Panc1 (cell line): ENCODE results near the gene ACTL6B. TPM values are rescaled to one million over a fixed set of nuclear protein-coding genes. Genes with fewer than 3 reads are reported as not detected.
A peak's percentile ranks its signal among the peaks of the same experiment; 100 is the strongest.

Source experiments
- ATAC-seq: fragments of 200-7000 bp; cut with Tn5 transposase; 2 replicates; pipeline ENCODE4 v1.9.1; 2020; ENCODE audit warnings: mild to moderate bottlenecking, moderate library complexity
- BruUV-seq: library from RNA; stranded (reverse); fragments of 400-500 nt; replicated peaks from 2 replicates; lab custom pipeline; 2021; lab: Mats Ljungman, UMichigan
- CTCF ChIA-PET: fragments of 300-600 bp; sonication (Branson Sonifier 250); formaldehyde crosslinking; loops from one replicate; lab custom pipeline; 2022; ENCODE audit warnings: antibody characterized with exemption; lab: Charles Lee
- POLR2A ChIA-PET: fragments of 300-600 bp; sonication (Branson Sonifier 250); formaldehyde crosslinking; loops from one replicate; lab custom pipeline; 2022; ENCODE audit warnings: antibody characterized with exemption; lab: Charles Lee
- DNase-seq: peaks from one replicate; pipeline ENCODE4 v3.0.0-alpha.2; 2010; ENCODE audit warnings: low read depth, low spot score
- H3K27ac ChIP-seq: 2 replicates; pipeline ENCODE4 v1.5.1; 2011; ENCODE audit warnings: mild to moderate bottlenecking, low read length, inconsistent platforms
- H3K27me3 ChIP-seq: fragments of 200-500 bp; sonication (Bioruptor generic); 2 replicates; pipeline ENCODE4 v1.6.0; 2014; ENCODE audit warnings: low read length, inconsistent platforms; ENCODE audit not compliant: control insufficient read depth, insufficient read depth
- H3K36me3 ChIP-seq: fragments of 200-500 bp; sonication (Bioruptor generic); 2 replicates; pipeline ENCODE4 v1.5.1; 2014; ENCODE audit warnings: inconsistent platforms, mild to moderate bottlenecking, low read length, moderate library complexity; ENCODE audit not compliant: control insufficient read depth, insufficient read depth
- H3K4me1 ChIP-seq: 2 replicates; pipeline ENCODE4 v1.5.1; 2011; ENCODE audit warnings: inconsistent platforms, mild to moderate bottlenecking, low read length, moderate library complexity; ENCODE audit not compliant: control insufficient read depth, insufficient read depth
- H3K4me3 ChIP-seq, 2 experiments: 2 replicates each; pipeline ENCODE4 v1.5.1; 2011 to 2012; ENCODE audit warnings: low read depth in 2 of 2, low read length in 2 of 2, mild to moderate bottlenecking in 2 of 2, inconsistent platforms in 1 of 2, moderate library complexity in 1 of 2
- H3K9me3 ChIP-seq: fragments of 200-500 bp; sonication (Bioruptor generic); 2 replicates; pipeline ENCODE4 v1.5.1; 2014; ENCODE audit warnings: low read depth, mild to moderate bottlenecking, inconsistent platforms, low read length, moderate library complexity; ENCODE audit not compliant: control insufficient read depth, insufficient read depth
- POLR2AphosphoS5 ChIP-seq: IDR thresholded peaks from 2 replicates; pipeline ENCODE4 v1.6.1; 2012; ENCODE audit warnings: mild to moderate bottlenecking, low read depth, low read length, moderate library complexity
- REST ChIP-seq, 2 experiments: IDR thresholded peaks; 2 replicates each; pipeline ENCODE4 v1.6.1; 2011 to 2012; ENCODE audit warnings: low read depth in 2 of 2, control low read depth in 1 of 2, low read length in 1 of 2, mild to moderate bottlenecking in 1 of 2, moderate library complexity in 1 of 2; ENCODE audit not compliant: insufficient read depth in 1 of 2
- SIN3A ChIP-seq: IDR thresholded peaks from 2 replicates; pipeline ENCODE4 v1.6.1; 2012; ENCODE audit warnings: low read depth, mild to moderate bottlenecking, low read length, moderate library complexity, borderline replicate concordance; ENCODE audit not compliant: insufficient read depth
- TCF7L2 ChIP-seq: IDR thresholded peaks from 2 replicates; pipeline ENCODE4 v1.6.1; 2011; ENCODE audit warnings: mild to moderate bottlenecking, low read depth, low read length, inconsistent platforms
- in situ Hi-C: cut with HindIII; loops from 2 replicates; pipeline ENCODE4 v1.10.0; 2016; ENCODE audit warnings: low sequenced_read_pairs, low pct_unique_long_range_greater_than_20kb
- intact Hi-C: fragments of 100-400 bp; cut with micrococcal nuclease; formaldehyde crosslinking; loops from one replicate; pipeline ENCODE4 v1.10.0; 2022; ENCODE audit not compliant: unreplicated experiment
- total RNA-seq: library from RNA; stranded (reverse); gene quantifications from one replicate; pipeline ENCODE4 v1.2.1, GENCODE V29; 2021; ENCODE audit not compliant: unreplicated experiment
- TF ChIP-seq, protein P1 (sequence below): fragments of 450-650 bp; IDR thresholded peaks from 2 replicates; pipeline ENCODE4 v1.5.1; 2017; ENCODE audit warnings: mild to moderate bottlenecking

Gene ACTL6B
- total RNA-seq, 1 experiment from 2014 or later = not detected

- Histone ChIP-seq H3K27ac (peak overlapping the region; percentile 2; the same call in 1 of the 2 replicates), H3K36me3 (no peaks in the 10 kb centered on the region), H3K4me1 (peaks cover 8% of the 10 kb centered on the region; the same call in 1 of the 2 replicates), H3K9me3 (no peaks in the 10 kb centered on the region), H3K4me3 (peak overlapping the region; percentile 51 to 67), H3K27me3 (no peaks in the 10 kb centered on the region)
- in situ Hi-C loops (no loop called here), intact Hi-C loops (no loop called here)
- DNase-seq = no peak
- no peak for TF ChIP-seq SIN3A
- TF ChIP-seq POLR2AphosphoS5 = no peak
- no peak for TF ChIP-seq REST (IDR thresholded peaks at IDR 0.05; ENCODE audit: insufficient read depth in 1 of 2, low read depth in 2 of 2, low read length in 1 of 2)
- TF ChIP-seq TCF7L2 = no peak
- TF ChIP-seq, protein P1, sequence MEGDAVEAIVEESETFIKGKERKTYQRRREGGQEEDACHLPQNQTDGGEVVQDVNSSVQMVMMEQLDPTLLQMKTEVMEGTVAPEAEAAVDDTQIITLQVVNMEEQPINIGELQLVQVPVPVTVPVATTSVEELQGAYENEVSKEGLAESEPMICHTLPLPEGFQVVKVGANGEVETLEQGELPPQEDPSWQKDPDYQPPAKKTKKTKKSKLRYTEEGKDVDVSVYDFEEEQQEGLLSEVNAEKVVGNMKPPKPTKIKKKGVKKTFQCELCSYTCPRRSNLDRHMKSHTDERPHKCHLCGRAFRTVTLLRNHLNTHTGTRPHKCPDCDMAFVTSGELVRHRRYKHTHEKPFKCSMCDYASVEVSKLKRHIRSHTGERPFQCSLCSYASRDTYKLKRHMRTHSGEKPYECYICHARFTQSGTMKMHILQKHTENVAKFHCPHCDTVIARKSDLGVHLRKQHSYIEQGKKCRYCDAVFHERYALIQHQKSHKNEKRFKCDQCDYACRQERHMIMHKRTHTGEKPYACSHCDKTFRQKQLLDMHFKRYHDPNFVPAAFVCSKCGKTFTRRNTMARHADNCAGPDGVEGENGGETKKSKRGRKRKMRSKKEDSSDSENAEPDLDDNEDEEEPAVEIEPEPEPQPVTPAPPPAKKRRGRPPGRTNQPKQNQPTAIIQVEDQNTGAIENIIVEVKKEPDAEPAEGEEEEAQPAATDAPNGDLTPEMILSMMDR = no peak
- peak; percentile 8; the same call in 1 of the 2 replicates for ATAC-seq
- ChIA-PET POLR2A (no interaction called here), CTCF (interaction anchor here (0.5 kb wide), 1 partner anchor 22 kb away, joined by 4 read pairs; no protein-coding TSS in a partner anchor)
- BruUV-seq = no TSS peak
Measured at GRCh38 chr7:100603726-100604027, 52.6 kb downstream of the ACTL6B start.

- Histone ChIP-seq H3K4me3 (peak overlapping the region; percentile 51 to 67; a peak in 3 of 4 replicates), H3K9me3 (no peaks in the 10 kb centered on the region), H3K4me1 (peaks cover 8% of the 10 kb centered on the region; the same call in 1 of the 2 replicates), H3K27me3 (no peaks in the 10 kb centered on the region), H3K36me3 (no peaks in the 10 kb centered on the region), H3K27ac (0 out of 2 replicates have a peak overlapping the region, but pooled peaks have one; percentile 2)
- BruUV-seq = no TSS peak
- in situ Hi-C loops (no loop called here), intact Hi-C loops (no loop called here)
- no peak for DNase-seq
- ChIA-PET CTCF (interaction anchor here (0.7 to 1.6 kb wide), 3 partner anchors 23 to 43 kb away, joined by 3 to 8 read pairs (median 7); no protein-coding TSS in a partner anchor), POLR2A (interaction anchor here (0.6 kb wide), 1 partner anchor 18 kb away, joined by 4 read pairs; no protein-coding TSS in a partner anchor)
- no peak for ATAC-seq
- TF ChIP-seq REST (IDR thresholded peaks at IDR 0.05; ENCODE audit: insufficient read depth in 1 of 2, low read depth in 2 of 2, low read length in 1 of 2) (no peak), TCF7L2 (no peak), SIN3A (no peak), POLR2AphosphoS5 (no peak)
- TF ChIP-seq, protein P1 = no peak
Measured at GRCh38 chr7:100602889-100603725, 53.1 kb downstream of the ACTL6B start.
